HG03571 (cell line): ENCODE data around the gene ASS1.

Experiments used
- ATAC-seq: cut with Tn5 transposase; IDR thresholded peaks from one replicate; pipeline ENCODE4 v1.9.1; 2021; ENCODE audit not compliant: unreplicated experiment

The ASS1 gene

DNA sequence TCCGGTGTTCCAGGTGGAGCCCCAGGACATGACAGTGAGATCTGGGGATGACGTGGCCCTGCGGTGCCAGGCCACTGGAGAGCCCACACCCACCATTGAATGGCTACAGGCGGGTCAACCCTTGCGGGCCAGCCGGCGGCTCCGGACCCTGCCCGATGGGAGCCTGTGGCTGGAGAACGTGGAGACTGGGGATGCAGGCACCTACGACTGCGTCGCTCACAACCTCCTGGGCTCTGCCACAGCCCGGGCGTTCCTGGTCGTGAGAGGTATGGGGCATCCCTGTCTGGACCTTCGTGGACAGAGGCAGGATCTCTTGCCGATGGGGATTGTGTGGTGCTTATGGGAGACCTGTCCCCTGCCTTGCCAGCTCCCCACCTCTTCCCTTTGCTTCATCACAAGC lies 26.0 kb upstream of the ASS1 start:
- ATAC-seq: no peak

GRCh38 chr9:130419521-130420035 lies 25.2 kb upstream of the ASS1 start:
- no peak for ATAC-seq

DNA sequence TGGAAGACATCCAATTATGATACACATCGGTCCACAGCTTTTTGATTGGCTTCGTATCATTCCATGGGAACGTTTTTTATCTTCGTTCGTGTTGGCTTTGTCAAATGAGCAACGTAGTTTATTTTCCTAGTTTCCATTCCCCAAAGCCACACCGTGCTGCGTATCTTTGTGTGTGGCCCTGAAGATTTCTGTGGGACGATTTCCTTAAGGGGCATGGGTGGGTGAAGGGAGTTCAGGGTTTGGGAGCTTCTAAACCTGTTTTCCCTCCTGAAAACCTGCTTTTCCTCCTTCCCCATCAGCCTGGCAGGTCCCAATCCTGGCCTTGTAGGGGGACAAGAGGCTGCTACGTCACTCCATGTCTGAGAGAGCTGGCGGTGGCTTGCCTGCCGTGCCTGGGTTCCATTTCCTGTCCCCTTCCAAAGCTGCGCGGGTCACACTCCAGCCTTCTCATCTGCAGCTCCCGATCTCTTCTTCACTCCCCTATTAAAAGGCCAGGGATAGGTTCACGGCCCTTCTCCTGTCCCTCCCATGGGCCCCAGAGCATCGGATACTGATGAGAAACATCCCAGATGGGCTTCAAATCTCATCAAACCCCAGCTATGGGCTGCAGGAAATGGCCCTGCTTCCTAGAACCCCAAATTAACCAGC lies 23.5 kb upstream of the ASS1 start:
- no peak for ATAC-seq

- no peak for ATAC-seq
Measured at GRCh38 chr9:130421802-130422276, 22.9 kb upstream of the ASS1 start.

DNA sequence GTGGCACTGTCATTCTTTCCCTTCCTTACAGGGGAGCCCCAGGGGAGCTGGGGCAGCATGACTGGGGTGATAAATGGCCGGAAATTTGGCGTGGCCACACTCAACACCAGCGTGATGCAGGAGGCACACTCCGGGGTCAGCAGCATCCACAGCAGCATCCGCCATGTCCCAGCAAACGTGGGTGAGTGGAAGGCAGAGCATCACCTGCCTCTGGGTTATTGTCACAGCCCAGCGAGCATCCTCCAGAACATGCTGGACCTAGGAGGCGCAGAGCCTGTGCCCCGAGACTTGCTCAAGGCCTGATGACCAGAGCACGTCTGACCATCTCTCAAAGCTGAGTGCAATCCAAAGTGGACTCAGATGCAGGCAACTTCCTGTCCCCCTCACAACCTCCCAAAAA lies 22.2 kb upstream of the ASS1 start:
- ATAC-seq: no peak

GRCh38 chr9:130423272-130423671 lies 21.5 kb upstream of the ASS1 start:
- ATAC-seq: no peak

DNA sequence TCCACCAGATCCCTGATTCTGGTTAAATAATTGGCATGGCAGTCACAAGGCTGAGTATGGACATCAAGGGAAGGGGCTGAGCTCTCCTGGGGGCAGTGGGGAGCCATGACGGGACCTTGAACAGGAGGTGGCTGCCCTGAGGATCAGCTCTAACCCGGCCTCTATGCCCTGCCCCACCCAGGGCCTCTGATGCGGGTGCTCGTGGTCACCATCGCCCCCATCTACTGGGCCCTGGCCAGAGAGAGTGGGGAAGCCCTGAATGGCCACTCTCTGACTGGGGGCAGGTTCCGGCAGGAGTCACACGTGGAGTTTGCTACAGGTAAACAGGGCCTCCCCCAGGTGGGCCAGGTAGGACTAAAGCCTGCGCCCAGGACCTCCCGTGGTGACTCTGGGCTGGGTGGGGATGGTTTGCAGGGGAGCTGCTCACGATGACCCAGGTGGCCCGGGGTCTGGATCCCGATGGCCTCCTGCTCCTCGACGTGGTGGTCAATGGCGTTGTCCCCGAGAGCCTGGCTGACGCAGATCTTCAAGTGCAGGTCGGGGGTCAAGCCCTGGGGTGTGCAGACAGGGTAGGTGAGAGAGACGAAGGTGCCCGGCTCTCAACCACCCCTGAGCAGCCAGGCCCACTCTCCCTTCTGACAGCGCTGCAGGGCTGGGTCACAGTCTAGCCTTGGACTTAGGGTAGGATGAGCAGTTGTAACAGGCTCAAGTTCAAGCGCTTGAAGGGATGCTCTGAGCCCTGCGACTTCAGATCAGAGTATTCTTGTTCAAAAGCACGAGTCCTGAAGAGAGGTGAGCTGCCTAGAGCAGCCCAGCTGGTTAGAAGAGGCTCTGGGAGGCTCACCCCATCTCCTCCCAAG lies 19.9 kb upstream of the ASS1 start:
- ATAC-seq: no peak

DNA sequence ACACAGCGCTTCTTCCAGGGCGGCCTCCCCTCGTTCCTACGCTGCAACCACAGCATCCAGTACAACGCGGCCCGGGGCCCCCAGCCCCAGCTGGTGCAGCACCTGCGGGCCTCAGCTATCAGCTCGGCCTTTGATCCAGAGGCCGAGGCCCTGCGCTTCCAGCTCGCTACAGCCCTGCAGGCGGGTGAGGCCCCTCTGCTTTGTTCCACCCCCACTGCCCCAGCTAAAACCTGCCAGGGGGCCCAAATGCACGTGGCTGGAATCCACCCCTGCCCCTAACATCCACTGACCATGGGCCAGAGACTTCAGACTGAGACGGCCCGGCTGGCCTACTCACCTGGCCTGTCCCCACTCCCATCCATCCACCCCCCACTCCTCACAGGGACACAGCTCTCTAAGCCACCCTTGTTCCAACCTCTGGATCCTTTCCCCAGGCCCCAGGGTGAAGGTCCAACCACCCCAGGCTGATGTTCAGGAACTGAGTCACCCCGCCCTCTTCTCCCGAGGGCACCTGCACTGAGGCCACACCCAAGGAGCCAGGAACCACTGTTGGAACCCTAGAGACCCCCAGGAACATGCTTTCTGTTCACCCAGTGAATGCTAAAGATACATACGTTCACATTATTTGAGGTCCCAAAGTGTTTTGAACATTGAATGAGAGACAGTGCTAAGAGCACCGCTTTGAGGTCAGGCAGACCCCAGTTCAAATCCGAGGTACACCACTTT lies 18.9 kb upstream of the ASS1 start:
- ATAC-seq: no peak

DNA sequence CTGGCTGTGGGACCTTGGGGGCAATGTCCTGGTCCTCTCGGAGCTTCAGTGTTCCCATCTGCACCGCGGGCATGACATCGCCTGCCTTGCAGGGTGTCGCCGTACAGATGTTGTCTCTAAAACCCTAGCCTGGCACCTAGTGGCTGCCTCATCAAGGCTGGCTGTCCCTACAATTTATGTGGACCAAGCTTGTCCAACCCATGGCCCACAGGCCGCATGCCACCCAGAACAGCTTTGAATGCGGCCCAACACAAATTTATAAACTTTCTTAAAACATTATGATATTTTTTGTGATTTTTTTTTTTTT lies 18.3 kb upstream of the ASS1 start:
- no peak for ATAC-seq

DNA sequence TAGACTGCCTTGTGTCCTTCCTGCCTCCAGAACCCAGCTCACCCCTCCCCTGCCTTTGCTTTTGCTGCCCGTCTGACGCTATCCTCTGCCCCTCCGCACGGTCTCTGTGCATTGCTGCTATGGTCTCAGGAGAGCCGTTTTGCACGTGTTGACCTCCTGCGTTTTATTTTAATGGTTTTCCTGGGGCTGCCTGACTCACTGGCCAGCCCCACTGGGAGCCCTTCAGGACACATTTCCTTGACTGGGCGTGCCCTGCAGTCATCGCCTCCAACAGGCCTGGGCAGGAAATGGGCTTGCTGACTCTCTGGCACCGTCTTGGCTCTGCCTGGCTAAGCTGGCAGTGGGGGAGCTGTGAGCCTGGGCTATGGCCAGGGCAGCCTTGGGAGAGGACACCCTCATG lies 17.9 kb upstream of the ASS1 start:
- ATAC-seq: no peak

- no peak for ATAC-seq
Measured at GRCh38 chr9:130427326-130427725, 17.4 kb upstream of the ASS1 start.

- no peak for ATAC-seq
Measured at GRCh38 chr9:130428086-130428665, 16.6 kb upstream of the ASS1 start.

GRCh38 chr9:130429381-130429780 lies 15.4 kb upstream of the ASS1 start:
- ATAC-seq: no peak

- no peak for ATAC-seq
Measured at GRCh38 chr9:130429831-130430230, 14.9 kb upstream of the ASS1 start.

DNA sequence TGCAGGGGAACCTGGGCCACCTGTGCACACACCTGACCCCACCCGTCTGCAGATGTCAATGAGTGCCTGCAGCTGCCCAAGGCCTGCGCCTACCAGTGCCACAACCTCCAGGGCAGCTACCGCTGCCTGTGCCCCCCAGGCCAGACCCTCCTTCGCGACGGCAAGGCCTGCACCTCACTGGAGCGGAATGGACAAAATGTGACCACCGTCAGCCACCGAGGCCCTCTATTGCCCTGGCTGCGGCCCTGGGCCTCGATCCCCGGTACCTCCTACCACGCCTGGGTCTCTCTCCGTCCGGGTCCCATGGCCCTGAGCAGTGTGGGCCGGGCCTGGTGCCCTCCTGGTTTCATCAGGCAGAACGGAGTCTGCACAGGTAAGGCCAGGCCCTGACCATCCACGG lies 14.5 kb upstream of the ASS1 start:
- no peak for ATAC-seq

DNA sequence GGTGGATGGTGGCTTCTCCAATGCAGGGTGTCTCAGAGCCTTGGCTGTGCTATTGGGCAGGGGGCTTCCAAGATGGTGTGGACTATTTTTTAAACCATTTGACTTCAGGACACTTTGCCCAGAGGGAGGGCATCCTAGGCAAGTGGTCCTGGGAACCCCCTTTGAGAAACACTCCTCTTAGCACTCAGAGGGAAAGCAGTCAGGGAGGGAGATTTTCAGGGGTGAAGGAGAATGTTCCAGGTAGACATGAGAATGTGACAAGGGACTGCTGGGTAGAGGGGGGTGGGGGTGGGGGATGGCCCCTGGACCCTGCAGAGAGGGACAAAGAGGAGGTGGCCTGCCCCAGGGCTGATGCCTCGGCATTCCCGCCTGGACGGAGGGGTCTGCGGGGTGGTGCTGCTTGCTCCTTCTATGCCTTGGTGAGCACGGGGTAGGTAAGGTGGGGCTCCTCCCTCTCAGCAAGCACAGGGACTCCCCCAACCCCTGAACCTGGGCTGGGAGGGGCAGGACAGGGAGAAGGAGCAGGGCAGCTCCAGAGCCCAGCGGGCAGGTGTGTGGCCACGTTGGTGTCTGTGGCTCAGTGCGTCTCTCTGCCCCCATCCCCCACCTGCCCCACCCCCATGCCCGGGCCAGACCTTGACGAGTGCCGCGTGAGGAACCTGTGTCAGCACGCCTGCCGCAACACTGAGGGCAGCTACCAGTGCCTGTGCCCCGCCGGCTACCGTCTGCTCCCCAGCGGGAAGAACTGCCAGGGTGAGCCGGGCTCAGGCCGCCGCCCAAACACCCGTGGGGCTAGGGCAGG lies 13.8 kb upstream of the ASS1 start:
- no peak for ATAC-seq

DNA sequence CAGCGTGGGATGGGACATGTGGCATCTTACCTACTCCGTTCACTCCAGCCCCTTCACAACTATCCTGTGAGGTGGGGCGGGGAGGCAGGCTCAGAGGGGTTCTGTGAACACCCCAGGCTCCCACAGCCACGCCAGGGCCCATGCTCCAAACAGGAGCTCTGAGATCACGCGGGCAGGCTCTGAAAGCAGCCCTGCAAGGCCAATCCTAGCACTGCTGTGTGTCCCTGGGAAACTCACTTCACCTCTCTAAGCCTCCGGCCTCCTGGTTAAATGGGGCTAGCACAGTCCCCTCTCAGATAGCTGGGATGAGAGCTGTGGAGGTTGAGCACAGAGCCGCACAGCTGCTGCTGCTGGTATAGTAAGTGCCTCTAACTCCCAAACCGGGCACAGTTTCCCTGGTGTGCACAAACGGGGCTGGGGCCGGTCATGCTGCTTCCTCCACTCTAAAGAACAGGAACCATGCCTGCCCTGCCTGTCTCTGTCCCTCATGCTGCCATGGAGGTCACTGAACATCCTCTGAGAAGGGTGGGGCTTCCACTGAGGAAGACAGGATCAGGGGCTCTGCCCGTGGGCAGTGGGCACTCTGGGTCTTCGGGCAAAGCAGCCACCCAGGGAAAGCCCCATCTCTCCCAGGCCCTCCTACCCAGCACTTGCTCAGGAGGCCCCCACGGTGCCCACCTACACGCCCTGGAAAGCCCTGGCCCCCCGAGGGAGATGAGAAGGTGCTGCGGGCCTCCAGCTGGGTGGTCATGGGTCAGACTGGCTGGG lies 13.0 kb upstream of the ASS1 start:
- no peak for ATAC-seq

DNA sequence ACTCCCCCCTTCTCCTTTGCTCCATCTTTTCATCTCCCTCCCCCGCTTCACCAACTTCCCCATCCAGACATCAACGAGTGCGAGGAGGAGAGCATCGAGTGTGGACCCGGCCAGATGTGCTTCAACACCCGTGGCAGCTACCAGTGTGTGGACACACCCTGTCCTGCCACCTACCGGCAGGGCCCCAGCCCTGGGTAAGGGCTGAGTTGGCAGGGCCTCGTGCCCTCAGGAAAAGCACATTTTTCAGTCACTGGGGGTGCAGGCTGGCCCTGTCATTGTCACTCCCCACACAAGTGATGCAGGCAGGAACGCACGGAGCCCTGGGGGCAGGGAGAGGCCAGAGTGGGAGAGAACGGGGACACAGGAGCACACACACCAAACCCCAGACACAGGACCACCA lies 12.4 kb upstream of the ASS1 start:
- ATAC-seq: no peak

DNA sequence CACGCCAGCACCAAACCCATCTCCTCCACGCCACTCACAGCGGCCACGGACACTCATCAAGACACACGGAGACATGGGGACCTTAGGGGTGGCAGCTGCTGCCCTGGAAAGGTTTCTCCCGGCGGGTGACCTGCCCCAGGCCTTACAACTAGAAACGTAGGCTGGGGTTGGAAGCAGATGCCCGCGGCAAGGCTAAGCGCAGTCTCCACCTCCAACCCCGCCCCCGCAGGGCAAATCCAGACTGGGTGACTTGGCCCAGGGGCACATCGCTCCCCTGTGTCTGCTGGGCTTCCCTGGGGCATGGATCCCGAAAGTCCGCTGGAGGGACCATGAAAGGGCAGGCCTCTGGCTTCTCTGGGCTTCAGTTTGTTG lies 12.0 kb upstream of the ASS1 start:
- no peak for ATAC-seq
